Gastroesophageal sphincter (tissue), 4 donors: ENCODE results near the gene ETV3L. TPM values are rescaled to one million over a fixed set of nuclear protein-coding genes. Genes with fewer than 3 reads are reported as not detected.
A peak's percentile ranks its signal among the peaks of the same experiment; 100 is the strongest.

Experiments
- ATAC-seq: fragments of 150-250 bp; one replicate; pipeline ENCODE4 v1.9.1; 2016; ENCODE audit warnings: mild to moderate bottlenecking, moderate library complexity
- H3K27ac ChIP-seq, 4 donors: fragments of 200-600 bp; sonication (generic) in 3 of 4; 1 replicate in 3 of 4; 2 replicates in 1 of 4; pipeline ENCODE4 v1.5.1; 2016 to 2019
- H3K27me3 ChIP-seq: fragments of 200-600 bp; sonication (generic); one replicate; pipeline ENCODE4 v1.5.1; 2019
- H3K36me3 ChIP-seq, 2 donors: fragments of 200-600 bp; sonication (generic); one replicate each; pipeline ENCODE4 v1.5.1; 2019; ENCODE audit warnings: control low read depth in 1 of 2
- H3K4me1 ChIP-seq, 3 donors: fragments of 200-600 bp; sonication (generic); 1 replicate in 2 of 3; 2 replicates in 1 of 3; pipeline ENCODE4 v1.5.1; 2016 to 2019; ENCODE audit warnings: control low read depth in 2 of 3
- H3K4me3 ChIP-seq, 2 donors: fragments of 200-600 bp; sonication (generic); one replicate each; pipeline ENCODE4 v1.5.1; 2019; ENCODE audit warnings: mild to moderate bottlenecking in 1 of 2, moderate library complexity in 1 of 2
- H3K9me3 ChIP-seq, 3 donors: fragments of 200-600 bp; sonication (generic); one replicate each; pipeline ENCODE4 v1.5.1; 2017 to 2019; ENCODE audit warnings: control low read depth in 2 of 3
- EP300 ChIP-seq: sonication (generic); formaldehyde crosslinking; IDR thresholded peaks from one replicate; pipeline ENCODE4 v1.6.1; 2017; ENCODE audit warnings: antibody characterized with exemption, mild to moderate bottlenecking
- POLR2A ChIP-seq, 2 donors: fragments of 450-650 bp; IDR thresholded peaks; one replicate each; pipeline ENCODE4 v1.6.1; 2017; ENCODE audit warnings: antibody characterized with exemption in 2 of 2, mild to moderate bottlenecking in 2 of 2, moderate library complexity in 1 of 2
- POLR2AphosphoS5 ChIP-seq: sonication (generic); formaldehyde crosslinking; IDR thresholded peaks from one replicate; pipeline ENCODE4 v1.6.1; 2017; ENCODE audit warnings: antibody characterized with exemption
- WGBS, 2 donors: methylation state at CpG; one replicate each; pipeline ENCODE4 v1.1.5; 2018; ENCODE audit warnings: low coverage in 1 of 2; 5-methylcytosine and 5-hydroxymethylcytosine counted together
- total RNA-seq, 4 donors: library from RNA; depleted of rRNA; stranded (reverse); fragments of >200 nt; gene quantifications; one replicate each; pipeline ENCODE4 v1.1.0, GENCODE V29; 2016
- TF ChIP-seq, protein P1 (sequence below), 4 experiments: fragments of 200-600 bp in 2 of 4; fragments of 450-650 bp in 2 of 4; sonication (generic) in 1 of 4; IDR thresholded peaks; one replicate each; pipeline ENCODE4 v1.5.1; 2017 to 2019; ENCODE audit warnings: antibody characterized with exemption in 4 of 4, mild to moderate bottlenecking in 2 of 4, moderate library complexity in 2 of 4

The ETV3L gene
- total RNA-seq, 4 donors from 2014 or later, result not detected

DNA sequence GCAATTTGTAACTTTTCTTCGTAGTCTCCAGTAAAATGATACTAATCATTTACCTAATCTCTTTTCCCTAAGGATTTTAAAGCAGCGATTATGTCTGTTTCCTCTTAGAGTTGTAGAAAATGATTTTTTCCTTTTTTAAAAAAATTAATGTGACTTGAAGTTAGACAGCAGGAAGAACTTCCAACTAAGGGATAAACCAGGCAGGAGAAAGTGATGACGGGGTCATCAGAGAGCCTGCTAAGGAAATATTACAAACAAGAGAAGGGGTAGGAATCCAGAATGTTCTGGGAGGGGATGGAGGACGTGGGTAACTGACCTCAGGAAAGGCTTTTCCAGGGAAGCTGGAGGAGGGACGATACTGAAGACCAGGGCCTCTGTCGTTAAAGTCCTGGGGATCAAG, 8.8 kb upstream of the ETV3L start:
- WGBS, 2 donors, result 53 to 80% methylated on average over 3 to 6 of the region's 6 CpGs
- H3K27me3 ChIP-seq, result peaks cover 86% of the 10 kb centered on the region
- no peak overlapping the region for H3K27ac ChIP-seq
- no peaks in the 10 kb centered on the region for H3K4me1 ChIP-seq
- H3K9me3 ChIP-seq, result no peaks in the 10 kb centered on the region
- ATAC-seq, result no peak
- H3K36me3 ChIP-seq, result no peaks in the 10 kb centered on the region
- H3K4me3 ChIP-seq, result no peak overlapping the region
- TF ChIP-seq POLR2A (IDR thresholded peaks at IDR 0.05), result no peak
- no peak for TF ChIP-seq EP300
- TF ChIP-seq, protein P1, sequence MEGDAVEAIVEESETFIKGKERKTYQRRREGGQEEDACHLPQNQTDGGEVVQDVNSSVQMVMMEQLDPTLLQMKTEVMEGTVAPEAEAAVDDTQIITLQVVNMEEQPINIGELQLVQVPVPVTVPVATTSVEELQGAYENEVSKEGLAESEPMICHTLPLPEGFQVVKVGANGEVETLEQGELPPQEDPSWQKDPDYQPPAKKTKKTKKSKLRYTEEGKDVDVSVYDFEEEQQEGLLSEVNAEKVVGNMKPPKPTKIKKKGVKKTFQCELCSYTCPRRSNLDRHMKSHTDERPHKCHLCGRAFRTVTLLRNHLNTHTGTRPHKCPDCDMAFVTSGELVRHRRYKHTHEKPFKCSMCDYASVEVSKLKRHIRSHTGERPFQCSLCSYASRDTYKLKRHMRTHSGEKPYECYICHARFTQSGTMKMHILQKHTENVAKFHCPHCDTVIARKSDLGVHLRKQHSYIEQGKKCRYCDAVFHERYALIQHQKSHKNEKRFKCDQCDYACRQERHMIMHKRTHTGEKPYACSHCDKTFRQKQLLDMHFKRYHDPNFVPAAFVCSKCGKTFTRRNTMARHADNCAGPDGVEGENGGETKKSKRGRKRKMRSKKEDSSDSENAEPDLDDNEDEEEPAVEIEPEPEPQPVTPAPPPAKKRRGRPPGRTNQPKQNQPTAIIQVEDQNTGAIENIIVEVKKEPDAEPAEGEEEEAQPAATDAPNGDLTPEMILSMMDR (IDR thresholded peaks at IDR 0.05), result no peak
- no peak for TF ChIP-seq POLR2AphosphoS5

DNA sequence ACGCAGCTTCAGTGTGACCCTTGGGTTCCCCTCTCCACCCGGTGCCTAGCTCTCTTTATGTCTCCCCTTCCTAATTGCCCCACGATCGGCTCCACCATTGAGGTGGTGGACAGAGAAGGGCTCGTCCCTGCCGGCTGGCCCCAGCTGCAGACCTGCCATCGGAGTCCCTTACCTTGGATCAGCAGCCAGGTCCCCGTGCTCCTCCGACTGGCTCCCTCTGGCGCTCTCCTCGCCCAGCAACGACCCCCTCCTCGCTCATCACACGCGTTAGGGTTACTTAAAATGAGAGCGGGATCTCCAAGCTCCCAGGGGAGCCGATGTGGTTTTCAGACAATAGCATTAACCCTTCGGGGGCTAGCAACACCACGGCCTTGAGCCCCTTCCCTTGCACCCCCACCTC, 8.1 kb upstream of the ETV3L start:
- Histone ChIP-seq H3K4me3 (no peak overlapping the region), H3K9me3 (no peaks in the 10 kb centered on the region), H3K27me3 (peaks cover 84% of the 10 kb centered on the region), H3K36me3 (no peaks in the 10 kb centered on the region), H3K27ac (no peak overlapping the region), H3K4me1 (no peaks in the 10 kb centered on the region)
- WGBS, 2 donors, result 20% methylated on average over 1 of the region's 19 CpGs; no CpG with 5 or more reads in 1 of the 2 donors
- TF ChIP-seq, protein P1 (IDR thresholded peaks at IDR 0.05), result no peak
- no peak for TF ChIP-seq POLR2AphosphoS5
- no peak for TF ChIP-seq POLR2A (IDR thresholded peaks at IDR 0.05)
- no peak for TF ChIP-seq EP300
- no peak for ATAC-seq

DNA sequence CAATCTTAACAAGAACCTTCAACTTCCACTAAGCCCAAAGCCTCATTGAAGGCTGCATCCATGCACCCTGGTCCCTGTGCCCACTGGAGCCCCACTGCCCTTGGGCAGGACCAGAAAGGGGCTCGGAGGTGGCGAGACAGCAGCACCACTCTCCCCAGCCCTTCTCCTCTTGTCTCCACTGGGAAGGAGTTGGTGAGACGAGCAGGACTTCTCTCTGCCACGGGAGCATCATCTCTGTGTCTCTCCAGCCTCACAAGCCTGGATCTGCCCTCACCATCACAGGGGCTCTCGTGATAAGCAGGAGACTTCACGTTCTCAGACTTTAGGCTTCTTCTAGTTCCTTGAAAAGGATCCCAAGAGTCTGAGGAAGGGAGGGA, 7.2 kb upstream of the ETV3L start:
- ATAC-seq, result no peak
- 54 to 94% methylated on average over 3 to 4 of the region's 6 CpGs for WGBS, 2 donors

DNA sequence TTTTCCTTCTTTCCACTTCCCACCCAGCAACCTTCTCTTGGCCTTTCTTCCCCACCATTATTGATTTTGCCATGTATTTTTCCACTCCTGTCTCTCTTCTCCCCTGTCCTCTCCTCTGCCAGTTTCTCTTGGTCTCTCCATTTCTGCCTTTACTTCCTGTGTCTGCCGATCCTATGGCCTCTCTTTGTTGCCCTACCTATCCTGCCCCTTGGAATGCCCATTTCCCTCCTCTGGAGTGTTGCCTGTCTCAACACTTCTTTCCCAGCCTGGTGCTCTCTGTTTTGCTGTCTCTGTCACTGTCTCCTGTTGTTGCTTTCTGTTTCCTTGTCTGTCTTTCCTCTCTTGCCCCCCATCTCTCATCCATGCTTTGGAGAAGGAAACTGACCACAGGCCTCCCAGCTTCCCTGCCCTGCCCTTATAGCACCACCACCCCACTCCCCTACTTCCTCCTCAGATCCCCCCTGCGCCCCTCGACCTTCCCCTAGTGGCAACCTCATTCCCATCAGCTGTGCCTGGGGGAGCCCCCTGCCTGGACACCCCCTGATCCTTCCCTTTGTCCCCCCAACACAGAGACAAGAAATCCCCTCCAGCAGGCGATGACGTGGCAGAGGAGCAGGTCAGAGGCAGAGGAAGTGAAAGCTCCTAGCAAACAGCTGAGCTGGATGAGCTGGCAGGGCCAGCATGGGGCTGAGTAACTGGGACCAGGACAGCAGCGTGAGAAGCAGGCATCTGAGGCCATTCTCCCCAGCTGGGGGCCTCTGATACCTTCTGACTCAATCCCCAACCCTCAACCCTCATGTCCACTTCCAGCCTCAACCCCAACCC, 6.6 kb upstream of the ETV3L start:
- H3K27ac ChIP-seq, result no peak overlapping the region
- TF ChIP-seq EP300, result no peak
- TF ChIP-seq POLR2A (IDR thresholded peaks at IDR 0.05), result no peak
- TF ChIP-seq POLR2AphosphoS5, result no peak
- TF ChIP-seq, protein P1 (IDR thresholded peaks at IDR 0.05), result no peak
- H3K27me3 ChIP-seq, result peaks cover 81% of the 10 kb centered on the region
- 35 to 55% methylated on average over 2 of the region's 6 CpGs for WGBS, 2 donors
- no peak overlapping the region for H3K4me3 ChIP-seq
- no peaks in the 10 kb centered on the region for H3K4me1 ChIP-seq
- peak; percentile 43 for ATAC-seq
- H3K36me3 ChIP-seq, result no peaks in the 10 kb centered on the region
- no peaks in the 10 kb centered on the region for H3K9me3 ChIP-seq

More for the DNA sequence above, 7.2 kb upstream of the ETV3L start:
- H3K4me3 ChIP-seq, result no peak overlapping the region
- H3K36me3 ChIP-seq, result no peaks in the 10 kb centered on the region
- H3K27me3 ChIP-seq, result peaks cover 83% of the 10 kb centered on the region
- no peaks in the 10 kb centered on the region for H3K9me3 ChIP-seq
- TF ChIP-seq EP300 (no peak), POLR2A (IDR thresholded peaks at IDR 0.05) (no peak), POLR2AphosphoS5 (no peak)
- TF ChIP-seq, protein P1 (IDR thresholded peaks at IDR 0.05), result no peak
- no peak overlapping the region for H3K27ac ChIP-seq
- H3K4me1 ChIP-seq, result no peaks in the 10 kb centered on the region
